NCI-H2196 (cell line): ENCODE results near the gene ST6GALNAC4.
A peak's percentile ranks its signal among the peaks of the same experiment; 100 is the strongest.

Experiments
- DNase-seq: peaks from one replicate; lab custom pipeline; 2025; ENCODE audit not compliant: unreplicated experiment; lab: John Stamatoyannopoulos, UW

The ST6GALNAC4 gene, protein sequence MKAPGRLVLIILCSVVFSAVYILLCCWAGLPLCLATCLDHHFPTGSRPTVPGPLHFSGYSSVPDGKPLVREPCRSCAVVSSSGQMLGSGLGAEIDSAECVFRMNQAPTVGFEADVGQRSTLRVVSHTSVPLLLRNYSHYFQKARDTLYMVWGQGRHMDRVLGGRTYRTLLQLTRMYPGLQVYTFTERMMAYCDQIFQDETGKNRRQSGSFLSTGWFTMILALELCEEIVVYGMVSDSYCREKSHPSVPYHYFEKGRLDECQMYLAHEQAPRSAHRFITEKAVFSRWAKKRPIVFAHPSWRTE

DNA sequence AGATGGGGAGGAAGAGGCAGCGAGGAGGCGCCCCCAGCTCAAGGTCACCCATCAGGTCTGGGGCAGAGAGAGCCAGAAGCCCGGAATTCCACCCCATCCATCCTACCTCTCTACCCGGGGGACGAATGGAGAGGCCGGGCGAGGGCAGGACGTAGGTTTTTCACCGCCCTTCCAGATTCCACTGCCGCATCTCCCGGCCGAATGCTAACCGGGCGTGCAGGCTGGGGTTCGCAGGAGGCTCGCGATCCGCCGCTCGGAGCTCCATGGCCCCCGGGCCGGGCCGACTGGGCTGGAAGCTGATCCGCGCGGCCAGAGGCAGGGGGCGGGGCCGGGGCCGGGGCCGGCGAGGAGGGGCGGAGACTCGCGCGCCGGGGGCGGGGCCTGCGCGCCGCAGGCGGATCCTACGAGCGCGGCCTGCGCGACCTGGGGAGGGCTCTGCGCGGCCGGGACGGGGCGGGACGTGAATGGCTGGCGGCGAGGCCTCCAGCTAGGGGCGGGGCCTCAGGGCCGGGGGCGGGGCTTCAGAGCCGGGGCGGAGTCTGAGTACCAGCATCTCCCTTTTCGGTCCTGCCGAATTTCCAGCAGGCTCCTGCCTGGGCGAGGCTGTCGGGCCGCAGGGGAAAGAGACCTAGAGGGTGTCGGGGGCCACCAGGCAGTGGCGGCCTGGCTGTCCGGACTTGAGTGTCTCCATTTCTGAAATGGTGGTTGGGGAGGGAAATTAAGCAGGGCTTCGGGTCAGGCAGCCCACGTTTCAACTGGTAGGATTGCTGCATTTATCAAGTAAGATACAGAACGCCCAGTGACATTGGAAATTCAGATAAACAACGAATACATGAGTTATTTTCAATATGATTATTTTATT is at the start of gene ST6GALNAC4:
TSS of gene ST6GALNAC4 (minus strand) at position 322 of the 862 bp plus-strand sequence. CDS start 622 bp downstream, outside the sequence.
- peak; percentile 88 for DNase-seq

DNA sequence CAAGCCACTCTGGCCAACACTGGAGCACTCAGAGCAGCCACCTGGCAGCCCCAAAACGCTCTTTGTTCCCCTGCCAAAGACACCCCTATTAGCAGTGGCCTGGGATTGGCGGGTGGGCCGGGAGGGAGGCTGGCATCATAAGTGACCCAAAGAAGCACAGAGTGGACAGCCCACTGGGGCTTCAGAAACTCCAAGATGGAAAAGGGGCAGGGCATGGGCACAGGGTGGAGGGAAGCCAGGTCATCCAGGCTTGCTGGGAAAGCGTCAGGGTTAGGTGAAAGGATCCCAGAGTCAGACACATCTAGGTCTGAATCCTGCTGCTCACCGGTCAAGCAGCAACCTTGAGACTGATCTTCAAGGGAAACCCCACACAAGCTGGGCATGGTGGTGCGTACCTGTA is 49.1 kb upstream of the ST6GALNAC4 start:
- DNase-seq: no peak

DNA sequence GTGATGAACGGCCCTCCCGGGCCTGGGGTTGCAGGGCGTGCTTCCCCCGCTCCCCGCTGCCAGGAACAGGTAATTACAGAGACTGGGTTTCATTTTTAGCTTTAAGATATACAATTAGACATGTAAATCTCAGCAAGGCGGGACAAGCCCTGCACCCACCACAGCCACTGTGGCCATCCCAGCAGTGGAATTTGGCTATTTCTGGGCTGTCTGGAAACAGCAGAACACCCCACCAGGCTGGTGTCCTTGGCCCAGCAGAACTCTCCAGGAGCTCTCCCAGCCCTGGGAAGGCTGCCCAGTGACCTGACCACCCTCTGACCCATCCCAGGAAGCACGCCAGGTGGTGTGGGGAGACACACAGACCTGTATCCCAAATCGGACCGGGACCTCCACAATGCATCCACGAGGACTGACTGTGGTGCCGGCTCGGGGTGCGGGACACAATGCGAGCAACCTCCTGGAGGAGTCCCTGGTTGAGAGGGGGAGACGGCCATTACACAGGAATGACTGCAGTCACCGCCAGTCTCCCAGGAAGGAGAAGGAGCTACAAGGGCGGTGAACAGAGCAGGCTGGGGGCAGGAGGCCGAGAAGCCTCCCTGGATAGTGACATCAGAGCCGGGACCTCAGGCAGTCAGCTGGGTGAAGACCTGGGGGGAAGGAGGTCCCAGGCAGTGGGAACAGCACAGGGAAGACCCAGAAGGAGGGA is 46.7 kb upstream of the ST6GALNAC4 start:
- DNase-seq: no peak

DNA sequence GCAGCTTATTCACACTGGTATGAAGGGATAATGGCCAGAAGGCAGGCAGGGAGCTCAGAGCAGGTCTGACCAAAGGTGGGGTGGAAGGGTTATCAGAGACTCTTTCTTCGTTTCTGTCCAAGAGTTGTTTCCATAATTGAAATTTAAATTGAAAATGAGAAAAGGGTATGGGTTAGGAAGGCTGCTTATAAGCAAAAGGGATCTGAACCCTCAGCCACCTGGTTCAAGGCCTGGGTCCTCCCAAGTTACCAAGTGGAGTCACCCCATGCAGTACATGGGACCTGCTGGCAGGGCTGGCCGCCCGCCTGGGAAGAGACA is 46.2 kb upstream of the ST6GALNAC4 start:
- DNase-seq: no peak

DNA sequence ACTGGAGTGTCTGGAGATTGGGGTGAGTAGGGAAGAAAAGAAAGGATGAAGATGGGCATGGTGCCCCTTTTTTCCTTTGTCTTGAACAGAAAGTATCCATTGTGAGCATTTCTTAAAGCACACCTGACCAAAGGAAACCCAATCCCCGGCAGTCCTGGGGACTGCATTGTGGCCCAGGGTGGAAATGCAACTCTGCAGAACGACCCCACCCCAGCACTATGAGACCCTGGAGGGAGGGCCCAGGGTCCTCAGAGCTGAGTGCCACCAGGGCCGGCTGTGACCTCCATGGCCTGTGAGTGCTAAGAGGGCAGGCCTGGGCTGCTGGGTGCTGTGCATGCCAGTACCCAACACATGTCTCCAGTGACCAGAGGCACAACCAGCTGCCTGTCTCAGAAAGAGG is 45.4 kb upstream of the ST6GALNAC4 start:
- DNase-seq: no peak

DNA sequence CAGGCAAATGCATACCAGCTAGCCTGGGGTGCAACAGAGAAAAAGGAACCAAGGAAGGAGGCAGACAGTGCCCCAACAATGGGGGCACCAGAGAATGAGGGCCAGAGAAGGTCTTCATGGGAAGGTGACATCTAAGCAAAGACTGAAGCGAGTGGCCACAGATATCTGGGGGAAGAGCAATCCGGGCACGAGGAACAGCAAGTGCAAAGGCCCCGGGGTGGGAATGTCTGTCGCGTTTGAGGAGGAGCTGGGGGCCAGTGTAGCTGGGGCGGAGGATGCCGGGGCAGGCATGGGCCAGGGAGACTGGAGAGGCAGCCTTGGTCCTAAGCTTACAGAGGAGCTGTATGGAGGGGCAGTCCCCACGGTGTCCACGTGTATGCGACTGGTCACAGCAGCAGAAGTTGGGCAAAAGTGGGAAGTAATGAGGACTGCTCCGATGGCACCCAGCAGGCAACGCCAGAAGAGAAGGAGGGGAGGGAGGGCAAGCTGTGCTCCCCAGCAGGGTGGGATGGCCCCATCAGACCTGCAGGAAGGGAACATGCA is 44.8 kb upstream of the ST6GALNAC4 start:
- DNase-seq: no peak

DNA sequence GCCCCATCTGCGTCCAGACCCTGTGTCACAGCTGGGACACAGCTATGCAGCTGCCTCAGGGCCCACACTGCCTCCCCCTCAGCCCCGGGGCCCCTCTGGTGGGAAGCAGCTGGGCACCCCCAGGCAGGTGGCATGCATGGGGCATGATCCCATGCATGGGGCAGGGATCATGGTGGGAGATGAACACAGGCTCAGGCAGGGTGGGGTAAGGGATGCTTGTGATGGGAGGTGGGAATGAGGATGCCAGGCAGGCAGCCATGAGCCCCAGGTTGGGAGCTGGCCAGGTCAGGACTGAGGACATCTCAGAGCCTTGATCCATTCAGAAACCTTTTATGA is 44.3 kb upstream of the ST6GALNAC4 start:
- no peak for DNase-seq

DNA sequence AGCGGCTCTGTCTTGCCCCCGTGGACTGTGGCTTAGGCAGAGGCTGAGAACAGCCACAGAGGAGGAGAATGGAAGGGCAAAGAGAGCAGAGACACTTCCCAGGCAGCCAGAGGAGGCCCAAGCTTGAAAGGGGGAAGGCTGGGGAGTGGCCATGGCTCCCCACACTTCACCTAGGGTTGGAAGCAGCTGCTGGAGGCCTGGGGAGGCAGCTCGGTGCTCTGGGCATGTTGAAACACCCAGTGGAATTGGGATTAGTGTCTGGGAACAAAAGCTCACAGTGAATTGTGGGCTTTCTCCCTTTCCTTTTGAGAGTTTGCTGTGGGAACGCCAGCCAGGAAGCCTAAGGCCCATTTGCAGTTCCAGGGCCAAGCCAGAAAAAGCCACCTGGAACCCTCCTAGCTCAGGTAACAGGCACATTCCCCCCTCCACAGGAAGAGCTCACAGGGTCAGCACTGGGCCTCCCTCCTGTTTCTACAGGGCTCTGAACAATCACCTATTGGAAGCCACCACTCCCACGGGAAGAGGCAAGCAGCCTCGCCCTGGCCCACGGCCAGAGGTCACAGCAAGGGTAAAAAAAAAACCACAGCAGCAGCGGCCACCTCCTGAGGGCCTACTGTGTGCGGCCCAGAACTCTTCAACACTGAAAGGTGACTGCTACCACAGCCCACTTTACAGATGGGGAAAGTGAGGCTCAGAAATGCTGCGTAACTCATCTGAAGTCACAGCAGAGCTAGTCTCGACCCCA is 43.7 kb upstream of the ST6GALNAC4 start:
- DNase-seq: peak; percentile 47

DNA sequence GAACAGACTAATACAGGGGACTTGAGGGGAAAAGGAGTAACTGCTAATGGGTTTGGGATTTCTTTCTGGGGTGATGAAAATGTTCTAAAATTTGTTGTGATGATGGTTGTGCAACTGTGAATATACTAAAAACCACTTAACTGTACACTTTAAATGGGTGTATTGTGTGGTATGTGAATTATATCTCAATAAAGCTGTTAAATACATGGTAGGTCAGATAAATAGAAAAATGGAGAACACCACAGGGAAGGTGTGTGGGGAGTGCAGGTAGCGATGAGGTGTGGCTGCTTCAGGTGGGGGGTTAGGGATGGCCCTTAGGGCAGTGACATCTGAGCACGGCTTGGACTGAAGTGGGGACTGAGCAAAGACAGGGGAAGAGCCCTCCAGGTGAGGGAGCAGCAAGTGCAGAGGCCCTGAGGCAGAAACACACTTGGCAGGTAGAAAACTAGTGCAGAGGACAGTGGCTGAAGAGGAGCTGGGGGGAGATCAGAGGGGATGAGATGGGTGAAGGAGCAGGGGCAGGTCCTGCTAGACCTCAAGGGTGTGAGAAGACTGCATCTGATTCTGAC is 43.1 kb upstream of the ST6GALNAC4 start:
- no peak for DNase-seq

DNA sequence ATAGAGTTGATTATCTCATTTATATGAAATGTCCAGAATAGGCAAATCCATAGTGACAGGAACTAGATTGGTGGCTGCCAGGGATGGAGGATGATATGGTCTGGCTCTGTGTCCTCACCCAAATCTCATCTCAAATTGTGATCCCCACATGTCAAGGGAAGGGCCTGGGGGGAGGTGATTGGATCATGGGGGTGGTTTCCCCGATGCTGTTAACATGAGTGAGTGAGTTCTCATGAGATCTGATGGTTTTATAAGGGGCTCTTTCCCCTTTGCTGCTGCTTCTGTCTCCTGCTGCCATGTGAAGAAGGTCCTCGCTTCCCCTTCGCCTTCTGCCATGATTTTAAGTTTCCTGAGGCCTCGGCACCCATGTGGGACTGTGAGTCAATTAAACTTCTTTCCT is 42.6 kb upstream of the ST6GALNAC4 start:
- no peak for DNase-seq

DNA sequence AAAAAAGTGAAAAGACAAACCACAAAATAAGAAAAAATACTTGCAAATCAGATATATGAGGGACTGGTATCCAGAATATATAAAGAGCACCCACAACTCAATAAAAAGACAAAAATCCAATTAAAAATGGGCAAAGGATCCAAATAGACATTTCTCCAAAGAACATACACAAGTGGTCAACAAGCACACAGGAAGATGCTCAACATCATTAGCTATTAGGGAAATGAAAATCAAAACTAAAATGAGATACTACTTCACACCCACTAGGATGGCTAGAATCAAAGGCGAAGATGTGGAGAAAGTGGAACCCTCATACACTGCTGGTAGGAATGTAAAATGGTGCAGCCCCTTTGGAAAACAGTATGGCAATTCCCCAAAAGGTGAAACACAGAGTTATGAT is 41.9 kb upstream of the ST6GALNAC4 start:
- DNase-seq: no peak

DNA sequence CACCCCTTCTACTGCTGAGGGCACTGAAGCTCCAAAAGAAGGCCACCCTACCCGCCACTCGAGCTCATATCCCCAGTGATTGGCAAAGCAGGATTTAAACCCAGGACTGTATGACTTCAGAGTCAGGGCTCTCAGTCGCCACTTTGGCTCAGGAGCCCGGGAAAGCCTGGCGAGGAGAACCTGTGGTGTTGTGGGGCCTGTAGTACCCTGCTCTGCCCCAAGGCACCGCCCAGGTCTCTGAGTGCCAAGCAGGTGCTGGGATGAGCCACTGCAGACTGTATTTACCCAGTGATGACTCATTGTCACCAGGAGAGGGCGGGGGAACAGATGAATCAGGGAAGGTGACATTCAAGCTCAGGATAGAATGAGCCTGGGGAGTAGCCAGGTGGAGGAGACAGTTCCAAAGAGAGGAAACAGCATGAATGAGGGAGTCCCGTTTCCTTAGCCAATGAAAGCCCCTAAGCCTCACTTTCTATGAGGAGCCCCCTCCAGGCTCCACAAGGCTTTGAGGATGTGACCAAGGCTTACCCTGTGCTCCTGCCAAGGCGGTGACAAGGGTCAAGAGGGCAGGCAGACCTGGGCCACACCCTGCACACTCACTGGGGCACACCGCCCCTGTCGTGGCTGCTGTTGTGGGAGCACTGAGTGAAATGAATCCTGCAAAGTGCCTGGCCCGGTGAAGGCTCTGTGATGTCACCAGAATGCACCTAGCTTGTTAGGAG is 38.6 kb upstream of the ST6GALNAC4 start:
- peak; percentile 95 for DNase-seq

DNA sequence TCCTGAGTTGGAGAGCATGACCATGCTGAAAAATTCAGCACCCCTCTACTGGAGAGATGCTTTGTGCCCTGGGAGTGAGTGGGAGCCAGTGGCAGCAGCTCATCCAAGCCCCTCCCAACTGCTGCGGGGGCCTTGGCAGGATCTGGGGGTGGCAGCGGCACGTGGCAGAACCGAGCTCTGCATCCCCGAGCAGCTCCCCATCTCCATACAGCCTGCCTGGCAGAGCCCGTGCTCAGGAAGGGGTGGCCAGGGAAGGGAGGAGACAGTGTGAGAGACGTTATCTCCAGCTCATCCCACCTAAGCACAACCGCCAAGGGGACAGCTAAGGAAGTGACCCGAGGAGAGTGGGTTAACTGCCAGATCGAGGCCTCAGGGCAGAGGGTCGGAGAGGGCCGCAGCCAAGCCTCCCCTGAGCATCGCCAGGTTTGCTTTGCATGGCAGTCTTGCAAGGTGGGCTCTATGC is 38.0 kb upstream of the ST6GALNAC4 start:
- no peak for DNase-seq

DNA sequence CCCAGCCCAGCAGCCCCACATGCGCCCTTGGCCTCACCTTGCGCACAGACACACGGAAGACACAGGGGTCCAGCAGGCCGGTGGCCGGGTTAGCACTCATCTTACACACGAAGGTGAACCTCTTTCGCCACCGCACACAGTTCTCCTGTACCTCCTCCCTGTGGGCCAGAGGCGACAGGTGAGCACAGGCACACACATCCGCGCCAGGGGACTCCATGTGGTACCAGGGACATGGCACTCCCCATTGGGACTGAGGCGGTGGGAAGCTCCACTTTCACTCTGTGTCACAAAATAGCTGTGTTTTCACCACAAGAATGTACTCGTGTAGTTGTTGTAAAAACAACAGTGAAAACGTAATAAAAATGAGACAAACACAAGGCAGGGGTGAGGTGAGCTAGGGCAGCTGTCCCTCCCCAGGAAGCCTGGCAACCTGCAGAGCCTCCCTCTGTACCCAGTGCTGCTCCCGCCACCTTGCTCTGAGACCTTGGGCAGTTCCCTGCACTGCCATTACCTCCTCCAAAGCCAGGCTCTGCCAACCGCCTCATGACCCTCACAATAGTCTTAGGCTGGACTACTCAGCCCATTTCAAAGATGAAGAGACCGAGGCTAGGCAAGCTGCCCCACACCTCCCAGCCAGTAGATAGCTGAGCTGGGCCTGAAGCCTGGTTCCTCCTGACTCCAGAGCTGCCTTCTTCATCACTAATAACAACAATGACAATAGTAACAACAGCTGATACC is 37.1 kb upstream of the ST6GALNAC4 start:
- DNase-seq: no peak

DNA sequence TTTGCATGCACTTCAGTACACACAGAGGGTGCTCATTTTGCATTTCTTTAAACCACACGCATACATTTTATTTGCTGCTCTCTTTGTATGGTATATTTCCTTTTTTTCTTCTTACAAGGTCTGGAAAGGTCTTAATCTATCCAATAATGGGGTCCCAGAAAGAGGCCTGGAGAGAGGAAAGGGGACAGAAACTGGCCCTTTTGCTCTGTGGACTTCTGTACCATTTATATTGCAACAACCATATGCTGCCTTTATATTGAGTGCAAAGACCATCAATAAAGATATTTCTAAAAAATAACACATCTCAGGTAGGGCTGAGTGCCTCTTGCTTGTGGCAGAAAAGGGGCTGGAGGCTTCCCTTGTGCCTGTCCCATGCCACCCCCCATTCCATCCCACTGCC is 36.3 kb upstream of the ST6GALNAC4 start:
- no peak for DNase-seq

DNA sequence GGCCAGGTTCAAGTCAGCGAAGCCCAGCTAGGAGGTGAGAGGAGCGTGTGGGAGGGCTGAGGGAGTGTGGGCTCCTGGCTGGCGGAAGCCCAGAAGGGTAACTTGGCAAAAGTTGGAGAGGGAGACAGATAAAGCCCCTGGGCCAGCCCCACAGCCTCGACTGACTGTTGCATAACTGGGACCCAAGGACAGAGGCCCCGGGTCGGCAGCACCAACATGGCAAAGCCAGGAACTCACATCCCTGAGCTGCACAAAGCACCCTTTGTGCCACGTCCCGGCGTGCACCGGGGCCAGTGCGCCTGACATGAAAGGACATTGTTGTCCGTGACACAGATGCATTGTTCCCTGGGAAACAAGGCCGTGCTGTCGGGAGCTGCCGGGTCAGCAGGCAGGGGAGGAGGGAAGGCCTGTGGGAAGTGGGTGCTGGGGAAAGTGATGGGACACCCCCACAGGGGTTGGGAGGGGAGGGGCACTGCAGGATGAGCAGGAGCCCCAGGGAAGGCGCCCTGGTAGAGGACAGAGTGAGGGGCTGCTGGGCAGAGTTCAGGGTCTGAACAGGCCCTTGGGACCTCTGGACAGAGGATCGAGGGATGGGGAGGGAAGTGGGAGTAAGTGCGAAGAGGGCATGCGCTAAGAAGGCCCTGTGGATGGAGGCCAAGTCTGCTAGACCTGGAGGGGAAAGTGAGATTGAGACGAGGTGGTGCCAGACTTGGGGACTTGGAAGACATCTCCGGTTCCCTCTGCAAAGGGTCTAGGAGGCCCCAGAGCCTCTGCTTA is 33.9 kb upstream of the ST6GALNAC4 start:
- no peak for DNase-seq

DNA sequence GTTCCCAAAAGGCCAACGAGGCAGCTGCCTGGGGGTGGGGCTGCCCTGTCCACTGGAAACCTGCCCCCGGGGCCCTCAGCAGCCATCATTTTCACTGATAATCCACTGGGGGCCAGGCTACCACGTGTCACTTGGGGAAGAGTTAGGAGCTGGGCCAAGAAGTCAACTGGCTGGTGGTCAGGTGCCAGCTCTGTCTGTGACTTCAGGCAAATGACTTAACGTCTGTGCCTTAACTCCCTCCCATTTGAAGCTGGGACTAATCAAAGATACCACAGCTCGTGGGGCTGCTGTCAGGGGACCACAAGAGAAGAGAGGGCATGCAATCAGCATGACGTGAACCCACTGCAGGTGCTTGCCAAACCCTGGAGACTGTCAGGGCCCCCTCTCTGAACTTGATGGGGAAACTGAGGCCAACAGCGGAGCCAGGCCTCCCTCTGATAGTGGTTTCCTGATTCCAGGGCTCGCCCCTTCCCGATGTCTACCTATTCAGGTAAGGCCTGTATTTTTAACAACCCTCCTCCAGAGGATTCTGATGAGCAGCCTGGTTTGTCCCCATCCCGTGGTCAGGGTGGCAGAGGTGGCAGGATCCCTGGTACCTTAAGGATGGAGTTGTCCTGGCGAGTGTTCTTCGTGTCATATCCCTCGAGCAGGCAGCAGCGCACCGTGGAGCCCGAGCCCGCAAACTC is 33.1 kb upstream of the ST6GALNAC4 start:
- no peak for DNase-seq
